ENCODE results near the gene C3orf22.

C3orf22 gene

GRCh38 chr3:126527006-126527405, 31.7 kb downstream of the C3orf22 start:
- DNase-seq = no peak

GRCh38 chr3:126526668-126527005, 32.1 kb downstream of the C3orf22 start:
- no peak for DNase-seq

- no peak for DNase-seq
These were observed 32.7 kb downstream of the C3orf22 start for GRCh38 chr3:126525853-126526667.

- DNase-seq = no peak
These were observed 33.5 kb downstream of the C3orf22 start for GRCh38 chr3:126525091-126525852.

GRCh38 chr3:126524429-126524988, 34.2 kb downstream of the C3orf22 start:
- peak in 1 of 3 experiments; percentile 59 for DNase-seq

GRCh38 chr3:126523745-126524428, 34.8 kb downstream of the C3orf22 start, which contains the start of gene CHST13:
CHST13 (plus strand) TSS chr3:126524155; CDS start chr3:126524333, 178 bp downstream.
- peak; percentile 36 to 59 (median 58) for DNase-seq

- peak; percentile 48 to 75 (median 50) for DNase-seq
These were observed 36.4 kb downstream of the C3orf22 start for GRCh38 chr3:126522363-126522788.

GRCh38 chr3:126521122-126521891, 37.4 kb downstream of the C3orf22 start:
- no peak for DNase-seq

GRCh38 chr3:126519506-126520455, 39.0 kb downstream of the C3orf22 start:
- no peak for DNase-seq

- no peak for DNase-seq
These were observed 40.0 kb downstream of the C3orf22 start for GRCh38 chr3:126518779-126519177.

GRCh38 chr3:126517986-126518778, 40.5 kb downstream of the C3orf22 start:
- DNase-seq = peak in 1 of 3 experiments; percentile 24

GRCh38 chr3:126517291-126517951, 41.3 kb downstream of the C3orf22 start, which contains the start of gene UROC1:
UROC1 (minus strand) TSS chr3:126517773; CDS start chr3:126517719, 54 bp downstream.
- DNase-seq = no peak

GRCh38 chr3:126516936-126517290, 41.8 kb downstream of the C3orf22 start:
- no peak for DNase-seq

GRCh38 chr3:126516152-126516935, 42.4 kb downstream of the C3orf22 start:
- DNase-seq = no peak

- peak in 2 of 3 experiments; percentile 30 to 56 for DNase-seq
These were observed 43.5 kb downstream of the C3orf22 start for GRCh38 chr3:126515066-126515706.

- no peak for DNase-seq
These were observed 44.6 kb downstream of the C3orf22 start for GRCh38 chr3:126514161-126514560.

- no peak for DNase-seq
These were observed 45.6 kb downstream of the C3orf22 start for GRCh38 chr3:126512916-126513650.

Measured in NCI-H1417 (cell line).